T-helper 1 cell (primary cell): ENCODE results near the gene MS4A15.
A peak's percentile ranks its signal among the peaks of the same experiment; 100 is the strongest.
"Not testable (repeated sequence)": the region's sequence is repeated elsewhere in the genome, so short reads cannot be mapped to it uniquely, and the experiment has no call there.

Experiments used
- DNase-seq, 5 donors: peaks; one replicate each; pipeline ENCODE4 v3.0.0-alpha.2; 2012 to 2020

Gene MS4A15

DNA sequence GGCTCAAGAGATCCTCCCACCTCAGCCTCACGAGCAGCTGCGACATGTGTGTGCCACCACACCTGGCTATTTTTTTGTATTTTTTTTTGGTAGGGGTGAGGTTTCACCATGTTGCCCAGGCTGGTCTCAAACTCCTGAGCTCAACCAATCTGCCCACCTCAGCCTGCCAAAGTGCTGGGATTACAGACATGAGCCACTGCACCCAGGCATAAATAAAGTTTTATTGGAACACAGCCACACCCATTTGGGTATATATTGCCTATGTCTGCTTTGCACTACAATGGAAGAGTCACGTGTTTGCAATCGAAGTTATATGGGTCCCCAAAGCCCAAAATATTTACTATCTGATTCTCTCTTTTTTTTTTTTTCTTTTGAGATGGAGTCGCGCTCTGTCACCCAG lies 1.8 kb upstream of the MS4A15 start:
- no peak for DNase-seq

DNA sequence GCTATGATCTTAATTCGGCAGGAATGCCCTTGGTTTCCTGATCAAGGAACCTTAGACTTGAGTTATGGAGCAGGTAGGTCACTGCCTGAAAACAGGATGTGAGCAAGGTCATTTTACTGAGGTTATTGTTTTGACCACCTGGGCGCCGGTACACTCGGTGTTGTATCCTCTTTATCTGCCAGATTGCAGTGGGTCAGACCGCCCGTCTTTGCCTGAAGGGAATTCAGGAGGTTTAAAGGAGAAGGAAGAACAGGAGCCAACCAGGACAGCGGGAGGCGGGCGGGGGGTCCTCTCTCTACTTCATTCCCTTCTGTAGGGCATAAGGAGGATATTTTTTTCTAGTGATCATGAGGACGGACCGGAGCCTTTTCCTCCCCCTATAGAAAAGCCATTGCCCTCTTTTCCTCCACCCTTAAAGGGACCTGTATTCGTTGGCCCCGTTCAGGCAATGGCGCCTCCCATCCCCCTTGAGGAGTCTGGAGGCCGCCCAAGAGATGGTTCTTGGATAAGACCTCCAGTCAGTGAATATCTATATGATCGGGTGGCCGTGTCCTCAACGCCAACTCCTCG lies 649 bp downstream of the MS4A15 start:
- DNase-seq = no peak

DNA sequence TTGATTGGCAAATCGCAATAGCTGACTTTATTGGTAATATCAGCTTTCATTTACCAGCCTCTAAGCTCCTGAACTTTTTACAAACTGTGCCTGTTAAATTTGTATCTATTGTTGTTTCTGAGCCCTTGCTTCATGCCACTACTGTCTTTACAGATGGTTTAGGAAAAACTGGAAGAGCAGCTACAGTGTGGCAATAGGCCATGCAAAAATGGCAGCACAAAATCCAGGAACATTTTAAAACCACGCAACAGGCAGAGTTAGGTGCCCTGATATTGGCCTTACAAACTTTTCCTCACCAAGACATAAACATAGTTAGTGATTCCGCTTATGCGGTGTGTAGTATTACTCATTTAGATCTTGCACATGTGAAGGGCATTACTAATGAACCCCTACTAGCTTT lies 2.0 kb downstream of the MS4A15 start:
- not testable (repeated sequence) for DNase-seq

DNA sequence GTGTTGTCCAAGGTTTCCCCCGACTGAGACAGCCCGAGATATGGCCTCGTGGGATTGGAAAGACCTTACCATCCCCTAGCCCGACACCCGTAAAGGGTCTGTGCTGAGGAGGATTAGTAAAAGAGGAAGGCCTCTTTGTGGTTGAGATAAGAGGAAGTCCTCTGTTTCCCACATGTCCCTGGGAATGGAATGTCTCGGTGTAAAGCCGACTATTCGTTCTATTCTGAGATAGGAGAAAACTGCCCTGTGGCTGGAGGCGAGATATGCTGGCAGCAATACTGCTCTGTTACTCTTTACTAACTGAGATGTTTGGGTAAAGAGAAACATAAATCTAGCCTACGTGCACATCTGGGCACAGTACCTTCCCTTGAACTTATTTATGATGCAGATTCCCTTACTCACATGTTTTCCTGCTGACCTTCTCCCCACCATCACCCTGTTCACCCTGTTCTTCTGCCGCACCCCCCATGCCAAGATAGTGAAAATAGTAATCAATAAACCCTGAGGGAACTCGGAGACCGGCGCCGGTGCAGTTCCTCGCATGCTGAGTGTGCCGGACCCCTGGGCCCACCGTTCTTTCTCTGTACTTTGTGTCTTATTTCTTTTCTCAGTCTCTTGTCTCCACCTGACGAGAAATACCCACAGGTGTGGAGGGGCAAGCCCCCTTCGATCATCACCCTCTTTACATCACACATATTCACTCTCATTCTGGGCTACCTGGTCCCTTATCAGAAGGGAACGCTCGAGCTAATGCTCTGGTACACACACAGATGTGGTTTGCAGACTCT lies 3.0 kb downstream of the MS4A15 start:
- not testable (repeated sequence) for DNase-seq

DNA sequence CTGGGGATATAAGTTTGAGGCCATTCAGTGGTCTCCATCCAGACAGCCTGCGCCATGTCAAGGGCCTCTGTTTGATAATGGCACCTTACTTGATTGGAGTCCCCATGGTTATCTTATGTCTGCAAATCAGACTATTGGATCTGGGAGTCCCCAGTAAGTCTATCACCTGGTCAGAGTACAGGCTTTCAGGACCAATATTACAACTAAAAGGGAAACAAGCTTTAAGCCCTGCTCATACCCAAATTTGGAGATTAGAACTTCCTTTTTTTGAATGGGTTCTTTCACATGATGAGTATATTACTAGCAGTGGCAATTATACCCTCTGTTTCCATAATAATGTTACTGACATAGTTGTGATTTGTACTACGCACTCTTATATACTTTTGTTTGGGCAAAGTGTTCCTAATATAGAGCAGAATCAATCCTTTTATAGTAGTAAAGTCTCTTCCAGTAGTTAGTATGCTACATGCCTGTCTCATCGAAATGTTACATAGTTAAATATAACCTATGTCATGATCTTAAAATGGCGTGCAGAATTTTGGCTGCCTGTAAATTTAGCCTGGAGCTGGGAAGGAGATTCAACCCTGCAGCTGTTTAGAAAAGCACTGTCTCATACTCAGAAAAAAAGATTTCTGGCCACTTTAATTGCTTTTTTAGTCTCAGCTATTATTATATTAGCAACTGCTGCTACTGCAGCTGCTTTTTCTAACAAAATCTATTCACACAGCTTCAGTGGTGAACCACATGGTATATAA lies 4.9 kb downstream of the MS4A15 start:
- no peak for DNase-seq

DNA sequence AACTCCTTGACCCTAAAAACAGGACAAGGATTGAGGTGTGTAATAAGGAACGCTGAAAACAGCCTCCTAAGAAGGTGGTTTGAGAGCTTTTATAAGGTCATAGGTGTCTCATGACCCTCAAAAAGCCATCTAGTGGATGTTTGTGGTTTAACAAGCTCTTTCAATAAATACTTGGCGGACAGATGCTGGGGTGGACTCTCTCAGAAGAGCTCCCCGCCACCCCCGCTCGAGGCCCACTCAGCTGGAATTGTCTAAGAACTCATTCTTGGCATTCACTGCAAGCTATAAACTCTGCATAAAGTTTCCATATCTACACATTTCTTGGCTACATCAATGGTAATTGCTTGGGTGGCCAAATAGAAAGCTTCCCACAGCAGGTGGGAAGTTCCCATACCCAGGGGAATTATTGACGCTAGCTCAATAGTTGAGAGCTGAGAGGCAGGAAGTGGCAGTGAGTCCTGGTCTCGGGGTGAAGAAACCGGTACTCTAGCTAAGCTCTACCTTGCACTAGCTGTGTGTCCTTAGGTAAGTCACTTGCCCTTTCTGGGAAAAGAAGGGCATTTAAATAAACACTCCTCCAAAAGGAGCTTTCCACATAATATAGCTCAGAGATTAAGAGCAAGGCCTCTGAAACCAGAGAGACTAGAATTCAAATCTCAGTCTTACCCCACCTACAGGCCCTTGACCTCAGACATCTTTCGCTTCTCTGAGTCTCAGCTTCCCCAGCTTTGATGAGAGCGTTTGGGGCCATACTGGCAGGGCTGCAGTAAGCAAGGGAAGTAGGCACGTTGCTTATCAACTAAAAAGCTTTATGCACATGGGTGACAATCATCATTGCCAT lies 6.4 kb downstream of the MS4A15 start:
- DNase-seq = no peak

DNA sequence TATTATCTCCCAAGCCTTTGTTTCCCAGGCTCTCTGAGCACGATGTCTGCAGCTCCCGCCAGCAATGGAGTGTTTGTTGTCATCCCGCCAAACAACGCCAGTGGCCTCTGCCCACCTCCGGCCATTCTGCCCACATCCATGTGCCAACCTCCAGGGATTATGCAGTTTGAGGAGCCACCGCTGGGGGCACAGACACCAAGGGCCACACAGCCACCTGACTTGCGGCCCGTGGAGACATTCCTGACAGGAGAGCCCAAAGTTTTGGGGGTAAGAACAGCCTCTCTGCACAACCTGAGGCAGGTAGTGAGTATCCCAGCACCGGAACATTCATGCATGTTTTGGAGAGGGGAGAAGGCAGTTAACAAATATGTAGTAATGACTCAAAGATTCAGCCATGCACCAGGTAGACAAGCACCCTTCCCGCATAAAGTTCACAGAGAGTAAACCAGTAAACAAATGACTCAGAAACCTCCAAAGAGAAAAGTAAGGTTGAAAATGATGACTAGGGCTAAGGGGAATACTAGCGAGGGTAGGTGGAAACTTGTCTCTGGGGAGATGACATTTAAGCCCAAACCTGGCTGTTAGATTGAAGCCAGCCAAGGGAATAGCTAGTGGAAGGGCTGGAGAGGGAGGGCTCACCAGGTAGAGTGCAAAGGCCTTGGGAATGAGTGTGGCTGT lies 7.2 kb downstream of the MS4A15 start:
- no peak for DNase-seq

DNA sequence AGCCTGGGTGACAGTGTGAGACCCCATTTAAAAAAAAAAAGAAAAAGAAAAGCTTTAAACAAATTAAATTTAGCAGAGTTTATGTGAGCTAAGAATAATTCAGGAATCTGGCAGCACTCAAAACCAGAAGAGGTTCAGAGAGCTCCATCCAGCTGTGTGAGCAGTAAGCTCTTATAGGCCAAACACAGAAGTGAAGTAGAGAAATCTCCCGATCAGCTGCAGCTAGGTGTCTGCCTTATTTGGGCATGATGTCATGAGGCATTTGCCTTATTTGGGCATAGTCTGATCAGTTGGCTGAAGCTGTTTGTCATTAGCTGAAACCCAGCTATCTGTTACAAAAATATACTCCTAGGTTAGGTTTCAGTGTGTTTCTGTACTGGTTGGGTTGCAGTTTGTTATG lies 8.2 kb downstream of the MS4A15 start:
- no peak for DNase-seq

DNA sequence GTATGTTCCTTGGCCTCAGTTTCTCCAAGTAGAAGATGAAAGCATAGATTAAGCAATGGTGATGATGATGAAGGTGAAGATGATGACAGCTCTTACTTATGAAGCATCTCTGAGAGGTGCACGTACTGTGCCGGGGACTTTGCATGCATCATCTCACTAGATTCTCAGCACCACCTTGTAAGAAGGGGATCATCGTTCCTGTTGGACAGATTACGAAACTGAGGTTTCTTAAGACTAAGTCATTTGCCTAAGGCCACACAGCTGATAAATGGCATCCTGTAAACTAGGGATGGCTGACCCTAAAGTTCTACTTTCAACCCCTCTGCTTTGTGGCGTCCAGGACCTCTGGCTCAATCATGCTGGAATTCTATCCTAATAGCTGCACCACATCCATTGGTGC lies 8.7 kb downstream of the MS4A15 start:
- DNase-seq = no peak

DNA sequence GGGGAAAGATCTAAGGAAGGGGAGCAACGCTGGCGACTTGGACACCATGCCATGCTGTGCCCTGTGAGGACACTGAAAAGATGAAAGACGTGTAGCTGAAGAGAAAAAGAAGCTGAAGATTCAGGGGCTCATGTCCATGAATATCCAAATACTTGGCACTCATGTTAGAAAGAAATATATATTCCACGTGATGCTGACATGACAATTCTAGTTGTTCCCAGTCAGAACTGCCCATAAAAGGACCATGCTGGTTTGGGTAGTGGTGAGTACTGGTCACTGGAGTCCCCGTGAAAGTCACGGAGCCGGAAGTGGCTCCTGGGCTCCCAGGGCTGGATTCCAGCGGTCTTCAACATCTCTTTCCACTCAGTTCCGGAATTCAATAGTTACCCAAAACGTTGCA lies 9.9 kb downstream of the MS4A15 start:
- DNase-seq = no peak

DNA sequence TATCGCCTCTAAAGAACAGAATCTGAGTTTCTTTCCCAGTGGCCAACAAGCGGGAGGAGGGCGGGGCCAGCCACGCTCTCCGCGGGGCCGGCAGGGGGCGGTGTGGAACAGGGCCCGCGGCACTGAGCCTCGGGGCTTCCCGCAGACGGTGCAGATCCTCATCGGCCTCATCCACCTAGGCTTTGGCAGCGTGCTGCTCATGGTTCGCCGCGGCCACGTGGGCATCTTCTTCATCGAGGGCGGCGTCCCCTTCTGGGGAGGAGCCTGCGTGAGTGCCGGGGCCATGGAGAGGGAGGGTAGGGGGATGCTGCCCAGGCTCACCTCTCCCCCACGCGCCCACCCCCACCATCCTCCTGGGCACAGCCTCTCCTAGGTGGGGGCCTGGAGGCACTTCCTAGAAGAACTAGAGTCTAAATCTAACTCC lies 10.7 kb downstream of the MS4A15 start:
- DNase-seq = no peak

DNA sequence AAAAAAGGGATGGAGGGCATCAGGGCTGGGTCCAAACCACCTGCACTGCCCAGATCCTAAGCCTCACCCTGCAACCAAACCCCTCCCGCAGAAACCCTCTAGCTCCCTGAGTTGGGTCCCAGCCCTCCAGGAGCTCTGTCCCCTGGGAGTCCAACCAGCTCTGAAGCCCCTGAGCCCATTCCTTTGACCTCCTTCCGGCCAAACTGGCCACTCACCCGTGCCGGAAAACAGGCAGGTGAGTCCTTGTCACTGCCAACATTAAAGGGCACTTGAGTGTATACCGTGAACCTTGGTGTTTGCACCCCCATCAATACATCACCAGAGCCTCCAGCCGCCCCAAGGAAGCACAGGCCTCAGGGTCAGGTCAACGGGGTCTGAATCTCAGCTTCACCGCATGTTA lies 11.5 kb downstream of the MS4A15 start:
- DNase-seq = no peak

DNA sequence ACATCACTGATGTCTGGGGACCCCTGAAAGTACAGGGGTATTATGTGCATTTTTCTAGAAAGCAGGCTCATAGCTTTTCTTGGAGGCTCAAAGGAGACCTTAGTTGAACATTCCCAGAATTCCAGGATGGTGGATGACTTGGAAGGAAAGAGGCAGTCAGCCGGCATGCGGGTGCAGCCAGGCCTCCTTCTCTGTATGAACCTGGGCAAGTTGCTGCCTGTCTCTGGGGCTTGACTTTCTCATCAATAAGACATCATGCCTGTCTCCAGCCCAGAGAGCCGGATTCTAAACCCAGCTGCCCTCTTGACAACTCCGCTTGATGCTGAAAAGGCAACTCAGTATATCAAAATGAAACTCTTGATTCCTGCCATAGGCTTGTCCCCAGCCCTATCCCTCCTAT lies 12.6 kb downstream of the MS4A15 start:
- DNase-seq = no peak

DNA sequence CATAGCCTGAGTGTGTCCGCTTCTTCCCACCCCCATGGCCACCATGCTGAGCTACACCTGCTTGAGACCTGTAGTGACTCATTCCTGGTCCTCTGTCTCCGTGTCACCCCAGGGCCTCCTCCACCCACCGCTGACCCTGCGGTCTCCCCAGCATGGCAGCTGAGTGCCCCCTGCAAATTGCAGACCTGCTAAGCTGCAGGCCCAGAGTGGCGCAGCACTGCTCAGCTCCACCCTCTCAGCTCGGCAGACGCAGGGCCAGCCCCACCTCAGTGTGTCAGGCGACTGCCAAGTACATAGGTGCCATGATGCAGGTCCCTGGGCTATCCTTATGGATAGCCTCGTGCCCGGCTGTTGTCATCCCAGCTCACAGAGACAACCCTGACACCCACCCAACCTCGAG lies 13.1 kb downstream of the MS4A15 start:
- DNase-seq = no peak

DNA sequence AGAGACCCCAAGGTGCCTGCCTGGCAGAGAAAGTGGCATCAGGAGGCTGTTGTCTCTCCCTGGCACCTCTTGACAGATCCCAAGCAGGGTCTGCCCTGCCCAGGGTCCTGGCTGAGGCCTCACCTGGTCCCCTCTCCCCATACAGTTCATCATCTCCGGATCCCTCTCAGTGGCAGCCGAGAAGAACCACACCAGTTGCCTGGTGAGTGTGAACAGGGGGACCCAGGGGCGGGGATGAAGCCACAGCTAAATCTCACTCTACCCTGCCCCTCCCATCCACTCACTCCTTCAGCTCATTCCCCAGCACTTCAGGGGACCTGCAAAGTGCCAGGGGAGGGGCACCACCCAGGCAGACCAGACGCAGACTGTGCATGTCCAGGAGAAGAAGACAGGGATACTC lies 14.5 kb downstream of the MS4A15 start:
- DNase-seq = no peak

DNA sequence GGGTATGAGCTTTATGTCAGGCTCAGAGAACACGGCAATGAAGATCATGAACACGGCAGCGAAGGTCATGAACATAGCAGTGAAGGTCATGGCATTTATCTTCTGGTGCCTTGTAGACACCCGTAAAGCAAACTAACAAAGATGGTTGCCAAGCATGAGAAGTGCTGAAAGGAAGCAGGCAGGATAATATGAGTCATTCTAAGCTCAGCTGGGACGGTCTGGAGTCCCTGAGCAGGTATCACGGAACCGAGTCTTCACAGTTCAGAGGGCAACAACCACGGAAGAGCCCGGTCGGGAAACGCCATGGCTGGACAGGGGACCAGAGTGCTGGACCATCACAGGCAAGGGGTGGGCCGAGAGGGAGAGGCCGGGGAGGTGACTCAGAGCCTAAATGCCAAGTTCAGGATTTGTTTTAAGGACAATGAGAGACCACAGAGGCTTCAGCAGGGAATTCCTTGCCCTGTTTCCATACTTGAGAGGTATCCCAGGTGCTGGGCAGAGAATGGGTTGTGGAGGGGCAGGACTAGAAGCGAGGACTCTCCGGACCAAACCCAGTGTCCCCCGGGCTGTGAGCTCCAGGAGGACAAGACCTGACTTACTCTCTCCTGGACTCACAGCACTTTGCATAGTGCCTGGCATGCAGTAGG lies 15.3 kb downstream of the MS4A15 start:
- no peak for DNase-seq

DNA sequence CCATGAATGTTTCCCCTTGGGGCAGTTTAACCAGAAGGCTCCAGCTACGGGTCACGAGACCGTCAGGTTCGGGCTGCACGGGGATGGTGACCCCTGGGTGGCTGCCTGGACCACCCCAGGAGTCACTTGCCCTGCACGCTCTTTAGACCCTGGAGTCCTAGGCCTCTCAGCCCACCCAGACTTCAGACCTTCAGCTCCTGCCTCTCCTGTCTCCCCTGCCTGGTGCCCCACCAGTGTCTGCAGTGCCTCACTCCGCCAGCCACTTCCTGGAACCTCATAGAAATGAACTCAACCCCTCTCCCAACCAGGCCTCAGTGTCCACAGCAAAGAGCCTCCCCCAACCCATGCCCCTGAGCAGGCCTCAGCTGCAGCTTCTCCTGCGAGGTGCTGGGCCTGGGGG lies 16.0 kb downstream of the MS4A15 start:
- DNase-seq = no peak

DNA sequence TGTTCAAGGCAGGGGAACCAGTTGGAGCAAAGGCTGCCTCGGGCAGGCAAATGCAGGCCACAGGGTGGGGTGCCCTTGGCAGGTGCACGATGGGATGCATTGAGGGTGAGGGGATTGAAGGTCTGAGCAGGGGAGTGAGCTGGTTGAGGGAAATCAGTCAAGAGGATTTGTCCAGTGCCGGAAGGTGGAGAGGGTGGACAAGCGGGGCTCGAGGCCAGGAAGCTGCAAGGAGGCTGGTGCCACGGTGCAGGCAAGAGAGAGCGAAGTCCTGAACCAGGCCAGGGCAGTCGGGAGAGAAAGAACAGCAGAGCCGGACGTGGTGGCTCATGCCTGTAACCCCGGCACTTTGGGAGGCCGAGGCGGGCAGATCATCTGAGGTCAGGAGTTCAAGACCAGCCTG lies 18.1 kb downstream of the MS4A15 start:
- no peak for DNase-seq

DNA sequence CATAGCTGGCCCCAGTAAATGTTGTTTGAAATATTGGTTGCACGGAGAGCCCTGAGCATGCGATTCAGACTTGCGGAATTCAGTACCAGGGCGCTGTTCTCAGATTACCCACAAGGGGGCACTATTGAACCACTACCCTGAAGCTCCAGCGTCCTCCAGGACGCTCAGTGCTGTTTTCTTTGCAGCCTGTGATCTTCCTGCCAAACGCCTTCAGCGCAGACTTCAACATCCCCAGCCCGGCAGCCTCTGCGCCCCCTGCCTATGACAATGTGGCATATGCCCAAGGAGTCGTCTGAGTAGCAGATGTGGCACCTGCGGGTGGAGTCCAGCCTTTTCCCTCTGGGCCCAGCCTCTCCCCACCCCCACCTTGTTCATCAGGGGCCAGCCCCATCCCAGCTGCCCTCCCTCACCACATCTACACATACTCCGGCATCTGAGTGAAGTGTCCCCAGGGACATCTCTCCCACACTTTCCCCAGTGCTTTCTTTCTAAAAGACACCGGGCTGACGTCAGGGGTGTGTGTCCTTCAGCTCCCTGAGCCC lies 18.8 kb downstream of the MS4A15 start:
- peak; percentile 50 to 82 (median 73) for DNase-seq

DNA sequence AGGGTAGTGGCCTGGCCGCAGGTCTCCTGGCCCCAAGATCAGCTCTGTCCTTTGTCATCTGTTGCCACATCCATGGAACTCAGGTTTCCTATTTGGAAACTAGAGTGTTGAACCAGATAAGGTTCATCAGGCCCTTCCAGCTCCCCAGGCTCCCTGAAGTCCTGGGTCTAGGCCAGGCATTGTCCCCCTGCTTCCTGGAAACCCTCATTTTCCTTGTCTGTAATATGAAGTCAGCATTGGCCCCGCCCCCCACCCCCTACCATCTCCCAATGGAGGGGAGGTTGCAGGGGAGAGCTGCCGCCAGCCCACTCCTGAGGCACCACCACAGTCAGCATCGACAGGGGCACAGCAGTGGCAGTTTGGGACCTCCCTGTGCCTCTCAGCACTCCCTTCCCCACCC lies 19.5 kb downstream of the MS4A15 start:
- no peak for DNase-seq

DNA sequence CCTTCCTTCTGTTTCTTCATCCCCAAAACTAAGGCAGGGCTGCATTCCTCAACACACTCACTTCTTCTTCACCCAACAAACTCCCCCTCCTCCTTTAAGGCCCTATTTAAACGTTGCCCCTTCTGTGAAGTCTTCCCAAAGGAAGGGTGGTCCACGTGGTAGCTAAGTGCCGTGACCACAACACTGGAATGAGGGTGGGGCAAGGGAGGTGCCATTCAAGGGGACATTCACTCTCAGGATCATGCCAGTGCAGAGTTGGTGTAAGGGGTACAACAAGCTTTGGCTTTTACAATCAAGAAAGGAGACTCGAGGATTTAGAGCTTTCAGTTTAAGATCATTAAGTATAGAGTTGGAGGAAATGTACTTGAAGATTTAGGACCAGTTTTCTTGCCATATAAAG lies 20.4 kb downstream of the MS4A15 start:
- DNase-seq = no peak

DNA sequence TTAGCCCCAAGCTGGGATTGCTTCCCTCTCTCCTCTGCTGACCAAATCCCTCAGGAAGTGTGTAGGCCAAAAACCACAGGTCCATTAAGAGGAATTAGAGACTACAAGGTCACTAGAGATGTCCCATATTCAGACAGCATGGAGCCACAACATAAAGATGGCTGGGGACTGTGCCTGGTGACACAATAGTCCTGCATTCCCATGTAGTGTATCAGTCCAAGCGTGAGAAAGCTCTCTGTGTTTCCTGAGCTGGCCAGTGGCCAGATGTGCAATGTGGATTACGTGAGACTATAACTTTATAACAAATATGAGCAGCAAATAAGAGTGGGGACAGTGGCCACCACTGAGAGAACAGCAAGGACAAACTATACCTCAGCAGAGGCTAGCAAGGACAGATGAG lies 20.9 kb downstream of the MS4A15 start:
- DNase-seq = no peak
